IMR-90 (cell line): Measurements from ENCODE around the gene GLYATL1. TPM values are rescaled to one million over a fixed set of nuclear protein-coding genes. Genes with fewer than 3 reads are reported as not detected.

Experiments used
- ATAC-seq: fragments of 200-7000 bp; cut with Tn5 transposase; 2 replicates; pipeline ENCODE4 v1.9.1; 2020; ENCODE audit warnings: low read depth, mild to moderate bottlenecking, moderate library complexity
- BruUV-seq: library from RNA; stranded (reverse); fragments of 400-500 nt; replicated peaks from 2 replicates; lab custom pipeline; 2021; lab: Mats Ljungman, UMichigan
- CTCF ChIA-PET: fragments of 300-600 bp; formaldehyde crosslinking; extraction: SDS; loops from one replicate; lab custom pipeline; 2021; ENCODE audit warnings: antibody characterized with exemption; lab: Yijun Ruan, JAX
- POLR2A ChIA-PET: fragments of 300-600 bp; sonication (Branson Sonifier 250); formaldehyde crosslinking; loops from one replicate; lab custom pipeline; 2022; ENCODE audit warnings: antibody characterized with exemption; ENCODE audit not compliant: unreplicated experiment; lab: Charles Lee
- DNase-seq: peaks from one replicate; pipeline ENCODE4 v3.0.0; 2013
- H2AFZ ChIP-seq: replicated peaks from 2 replicates; pipeline ENCODE3; 2013; ENCODE audit warnings: low read length, mild to moderate bottlenecking; ENCODE audit not compliant: poor library complexity
- H2AK5ac ChIP-seq: 2 replicates; pipeline ENCODE4 v1.6.1; 2013; ENCODE audit warnings: low read depth, low read length, inconsistent platforms
- H2AK9ac ChIP-seq: replicated peaks from 2 replicates; pipeline ENCODE3; 2013; ENCODE audit warnings: mild to moderate bottlenecking, low read depth, low read length, moderate library complexity; ENCODE audit not compliant: poor library complexity
- H2BK120ac ChIP-seq: 2 replicates; pipeline ENCODE4 v1.6.1; 2013; ENCODE audit warnings: low read depth, low read length, inconsistent platforms
- H2BK15ac ChIP-seq: 3 replicates; pipeline ENCODE4 v1.6.1; 2013; ENCODE audit warnings: low read depth, low read length, inconsistent platforms
- H2BK20ac ChIP-seq: 2 replicates; pipeline ENCODE4 v1.6.1; 2013; ENCODE audit warnings: low read depth, mild to moderate bottlenecking, inconsistent platforms, low read length, moderate library complexity
- H2BK5ac ChIP-seq: 2 replicates; pipeline ENCODE4 v1.6.1; 2013; ENCODE audit warnings: mild to moderate bottlenecking, low read depth, low read length, inconsistent platforms; ENCODE audit not compliant: poor library complexity, severe bottlenecking
- H3K14ac ChIP-seq: replicated peaks from 2 replicates; pipeline ENCODE4 v1.6.1; 2013; ENCODE audit warnings: low read depth, low read length, inconsistent platforms
- H3K18ac ChIP-seq: 2 replicates; pipeline ENCODE4 v1.6.1; 2013; ENCODE audit warnings: low read depth, low read length, control low read depth
- H3K23ac ChIP-seq: 2 replicates; pipeline ENCODE4 v1.6.1; 2013; ENCODE audit warnings: low read depth, low read length, inconsistent platforms
- H3K27ac ChIP-seq: 2 replicates; pipeline ENCODE4 v1.5.1; 2013; ENCODE audit warnings: mild to moderate bottlenecking, control low read depth, low read length; ENCODE audit not compliant: insufficient read depth
- H3K27me3 ChIP-seq: 2 replicates; pipeline ENCODE4 v1.6.1; 2013; ENCODE audit warnings: low read length; ENCODE audit not compliant: control insufficient read depth, insufficient read depth
- H3K36me3 ChIP-seq: 2 replicates; pipeline ENCODE4 v1.6.1; 2013; ENCODE audit warnings: low read length, mixed read lengths; ENCODE audit not compliant: control insufficient read depth, insufficient read depth
- H3K4ac ChIP-seq: 2 replicates; pipeline ENCODE4 v1.6.1; 2013; ENCODE audit warnings: low read depth, low read length, inconsistent platforms
- H3K4me1 ChIP-seq: 2 replicates; pipeline ENCODE4 v1.6.1; 2013; ENCODE audit warnings: low read length, mixed read lengths; ENCODE audit not compliant: control insufficient read depth, insufficient read depth
- H3K4me2 ChIP-seq: 2 replicates; pipeline ENCODE4 v1.6.1; 2013; ENCODE audit warnings: low read depth, mild to moderate bottlenecking, control low read depth, low read length, moderate library complexity
- H3K4me3 ChIP-seq: 2 replicates; pipeline ENCODE4 v1.5.1; 2013; ENCODE audit warnings: low read depth, mild to moderate bottlenecking, control low read depth, low read length, moderate library complexity; ENCODE audit not compliant: insufficient read depth
- H3K56ac ChIP-seq: 2 replicates; pipeline ENCODE4 v1.6.1; 2013; ENCODE audit warnings: low read length, inconsistent platforms; ENCODE audit not compliant: insufficient read depth; ENCODE audit errors: extremely low read depth
- H3K79me1 ChIP-seq, 2 experiments: 2 replicates each; pipeline ENCODE4 v1.6.1; 2013; ENCODE audit warnings: low read length in 2 of 2, inconsistent platforms in 1 of 2, low read depth in 1 of 2
- H3K9ac ChIP-seq: 2 replicates; pipeline ENCODE4 v1.6.1; 2013; ENCODE audit warnings: low read depth, low read length, control low read depth
- H3K9me1 ChIP-seq: 2 replicates; pipeline ENCODE4 v1.6.1; 2013; ENCODE audit warnings: low read length, inconsistent platforms; ENCODE audit not compliant: insufficient read depth
- H3K9me3 ChIP-seq: 2 replicates; pipeline ENCODE4 v1.6.1; 2013; ENCODE audit warnings: low read length; ENCODE audit not compliant: control insufficient read depth, insufficient read depth
- H4K20me1 ChIP-seq: 2 replicates; pipeline ENCODE4 v1.6.1; 2013; ENCODE audit warnings: low read length, inconsistent platforms; ENCODE audit not compliant: insufficient read depth
- H4K5ac ChIP-seq: 2 replicates; pipeline ENCODE4 v1.6.1; 2013; ENCODE audit warnings: mild to moderate bottlenecking, low read depth, low read length, control low read depth
- H4K8ac ChIP-seq, 2 experiments: 2 replicates each; pipeline ENCODE4 v1.6.1; 2013; ENCODE audit warnings: low read depth in 2 of 2, low read length in 2 of 2, control low read depth in 1 of 2, inconsistent platforms in 1 of 2
- H4K91ac ChIP-seq: 2 replicates; pipeline ENCODE4 v1.6.1; 2013; ENCODE audit warnings: low read depth, low read length, inconsistent platforms; ENCODE audit not compliant: insufficient read depth
- BHLHE40 ChIP-seq: fragments of 150-350 bp; IDR thresholded peaks from 2 replicates; pipeline ENCODE4 v1.6.1; 2016; ENCODE audit warnings: mild to moderate bottlenecking, low read depth, low read length
- CEBPB ChIP-seq: IDR thresholded peaks from 2 replicates; pipeline ENCODE4 v1.6.1; 2012; ENCODE audit warnings: low read depth, low read length, improper control_type of control experiment
- CHD1 ChIP-seq: IDR thresholded peaks from 2 replicates; pipeline ENCODE4 v1.6.1; 2012; ENCODE audit warnings: low read depth, low read length, improper control_type of control experiment
- FOS ChIP-seq: fragments of 150-350 bp; IDR thresholded peaks from 2 replicates; pipeline ENCODE4 v1.6.1; 2016; ENCODE audit warnings: low read depth, low read length
- MAFK ChIP-seq: IDR thresholded peaks from 2 replicates; pipeline ENCODE4 v1.6.1; 2012; ENCODE audit warnings: low read depth, low read length, improper control_type of control experiment
- MAZ ChIP-seq: IDR thresholded peaks from 2 replicates; pipeline ENCODE4 v1.6.1; 2012; ENCODE audit warnings: low read depth, mild to moderate bottlenecking, low read length, improper control_type of control experiment, moderate library complexity, borderline replicate concordance
- MXI1 ChIP-seq: IDR thresholded peaks from 2 replicates; pipeline ENCODE4 v1.6.1; 2012; ENCODE audit warnings: low read depth, mild to moderate bottlenecking, low read length, moderate library complexity, borderline replicate concordance
- NFE2L2 ChIP-seq: fragments of 150-350 bp; IDR thresholded peaks from 2 replicates; pipeline ENCODE4 v1.6.1; 2016; ENCODE audit warnings: low read depth, mild to moderate bottlenecking, low read length
- POLR2A ChIP-seq: IDR thresholded peaks from 2 replicates; pipeline ENCODE4 v1.6.1; 2012; ENCODE audit warnings: mild to moderate bottlenecking, low read depth, low read length
- RAD21 ChIP-seq: IDR thresholded peaks from 2 replicates; pipeline ENCODE4 v1.6.1; 2012; ENCODE audit warnings: low read length, improper control_type of control experiment
- RCOR1 ChIP-seq: IDR thresholded peaks from 2 replicates; pipeline ENCODE4 v1.6.1; 2012; ENCODE audit warnings: mild to moderate bottlenecking, low read length, improper control_type of control experiment; ENCODE audit not compliant: insufficient replicate concordance
- RFX5 ChIP-seq: IDR thresholded peaks from 2 replicates; pipeline ENCODE4 v1.8.0; 2012; ENCODE audit warnings: low read depth, mild to moderate bottlenecking, low read length, moderate library complexity
- SMC3 ChIP-seq: fragments of 150-350 bp; IDR thresholded peaks from 2 replicates; pipeline ENCODE4 v1.6.1; 2016; ENCODE audit warnings: low read depth, mild to moderate bottlenecking, antibody characterized with exemption, low read length, moderate library complexity
- dilution Hi-C: fragments of 300-500 bp; cut with HindIII; formaldehyde crosslinking; loops from one replicate; pipeline ENCODE4 v1.14.3; 2018; ENCODE audit warnings: low sequenced_read_pairs; ENCODE audit not compliant: unreplicated experiment
- in situ Hi-C: fragments of 300-500 bp; cut with MboI; formaldehyde crosslinking; loops from 3 replicates; pipeline ENCODE4 v1.14.3; 2019; ENCODE audit warnings: low sequenced_read_pairs, inconsistent platforms, mixed read lengths
- intact Hi-C: fragments of 100-400 bp; cut with micrococcal nuclease; formaldehyde crosslinking; loops from 2 replicates; pipeline ENCODE4 v1.10.0; 2022
- polyA plus RNA-seq, 3 experiments: library from polyadenylated mRNA; depleted of rRNA; stranded (reverse); fragments of >200 nt; gene quantifications; 2 replicates each; pipeline ENCODE4 v1.2.3, GENCODE V29; 2012; ENCODE audit warnings: low replicate concordance in 1 of 3
- total RNA-seq: library from RNA; depleted of rRNA; stranded (reverse); fragments of >200 nt; gene quantifications from 2 replicates; pipeline ENCODE4 v1.2.3, GENCODE V29; 2012
- TF ChIP-seq, protein P1 (sequence below): conservative IDR thresholded peaks from 2 replicates; pipeline ENCODE4 v1.5.1; 2012; ENCODE audit warnings: mild to moderate bottlenecking, low read depth, low read length, improper control_type of control experiment
- TF ChIP-seq, protein P2 (sequence below): fragments of 150-350 bp; IDR thresholded peaks from 2 replicates; pipeline ENCODE4 v1.6.1; 2016; ENCODE audit warnings: low read depth, mild to moderate bottlenecking, low read length, moderate library complexity, borderline replicate concordance
- TF ChIP-seq, protein P3 (sequence below): fragments of 150-350 bp; IDR thresholded peaks from 2 replicates; pipeline ENCODE4 v1.6.1; 2017; ENCODE audit warnings: mild to moderate bottlenecking, antibody characterized with exemption, low read length, low read depth

The GLYATL1 gene
- total and polyA plus RNA-seq, 2 of the 4 experiments (the other 2 are of a cell fraction), result 0.54 to 0.58 TPM

DNA sequence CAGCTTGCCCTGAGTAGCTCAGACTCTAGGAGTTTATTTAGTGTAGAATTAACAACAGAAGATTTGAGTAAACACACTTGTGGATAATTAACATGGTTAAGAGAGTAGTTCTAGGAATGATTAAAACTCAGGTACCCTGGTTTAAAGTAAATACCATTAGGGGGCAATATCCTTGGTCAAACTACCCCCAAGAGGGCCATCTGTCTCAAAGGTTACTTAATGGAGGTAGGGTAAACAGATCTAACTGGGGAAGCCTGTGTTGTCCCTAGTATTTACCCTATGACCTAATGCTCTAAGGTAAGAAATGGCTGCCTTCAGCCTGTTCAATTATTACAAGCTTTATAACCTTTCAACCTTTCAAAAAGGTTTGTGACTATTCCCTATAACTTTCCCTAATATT, 10.6 kb upstream of the GLYATL1 start:
- no TSS peak for BruUV-seq
- no peak overlapping the region for H2BK20ac ChIP-seq
- no peak overlapping the region for H2AFZ ChIP-seq
- intact Hi-C loops, result no loop called here
- no peak overlapping the region for H2BK120ac ChIP-seq
- no peak overlapping the region for H3K27ac ChIP-seq
- H3K79me1 ChIP-seq, result no peaks in the 10 kb centered on the region
- TF ChIP-seq MXI1 (no peak), FOS (no peak), RFX5 (no peak), BHLHE40 (no peak), RAD21 (no peak), CEBPB (no peak), NFE2L2 (no peak), RCOR1 (no peak), POLR2A (no peak), SMC3 (no peak), MAFK (no peak), MAZ (no peak), CHD1 (no peak)
- TF ChIP-seq, protein P1, sequence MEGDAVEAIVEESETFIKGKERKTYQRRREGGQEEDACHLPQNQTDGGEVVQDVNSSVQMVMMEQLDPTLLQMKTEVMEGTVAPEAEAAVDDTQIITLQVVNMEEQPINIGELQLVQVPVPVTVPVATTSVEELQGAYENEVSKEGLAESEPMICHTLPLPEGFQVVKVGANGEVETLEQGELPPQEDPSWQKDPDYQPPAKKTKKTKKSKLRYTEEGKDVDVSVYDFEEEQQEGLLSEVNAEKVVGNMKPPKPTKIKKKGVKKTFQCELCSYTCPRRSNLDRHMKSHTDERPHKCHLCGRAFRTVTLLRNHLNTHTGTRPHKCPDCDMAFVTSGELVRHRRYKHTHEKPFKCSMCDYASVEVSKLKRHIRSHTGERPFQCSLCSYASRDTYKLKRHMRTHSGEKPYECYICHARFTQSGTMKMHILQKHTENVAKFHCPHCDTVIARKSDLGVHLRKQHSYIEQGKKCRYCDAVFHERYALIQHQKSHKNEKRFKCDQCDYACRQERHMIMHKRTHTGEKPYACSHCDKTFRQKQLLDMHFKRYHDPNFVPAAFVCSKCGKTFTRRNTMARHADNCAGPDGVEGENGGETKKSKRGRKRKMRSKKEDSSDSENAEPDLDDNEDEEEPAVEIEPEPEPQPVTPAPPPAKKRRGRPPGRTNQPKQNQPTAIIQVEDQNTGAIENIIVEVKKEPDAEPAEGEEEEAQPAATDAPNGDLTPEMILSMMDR, result no peak
- TF ChIP-seq, protein P2, sequence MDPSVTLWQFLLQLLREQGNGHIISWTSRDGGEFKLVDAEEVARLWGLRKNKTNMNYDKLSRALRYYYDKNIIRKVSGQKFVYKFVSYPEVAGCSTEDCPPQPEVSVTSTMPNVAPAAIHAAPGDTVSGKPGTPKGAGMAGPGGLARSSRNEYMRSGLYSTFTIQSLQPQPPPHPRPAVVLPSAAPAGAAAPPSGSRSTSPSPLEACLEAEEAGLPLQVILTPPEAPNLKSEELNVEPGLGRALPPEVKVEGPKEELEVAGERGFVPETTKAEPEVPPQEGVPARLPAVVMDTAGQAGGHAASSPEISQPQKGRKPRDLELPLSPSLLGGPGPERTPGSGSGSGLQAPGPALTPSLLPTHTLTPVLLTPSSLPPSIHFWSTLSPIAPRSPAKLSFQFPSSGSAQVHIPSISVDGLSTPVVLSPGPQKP, result no peak
- TF ChIP-seq, protein P3, sequence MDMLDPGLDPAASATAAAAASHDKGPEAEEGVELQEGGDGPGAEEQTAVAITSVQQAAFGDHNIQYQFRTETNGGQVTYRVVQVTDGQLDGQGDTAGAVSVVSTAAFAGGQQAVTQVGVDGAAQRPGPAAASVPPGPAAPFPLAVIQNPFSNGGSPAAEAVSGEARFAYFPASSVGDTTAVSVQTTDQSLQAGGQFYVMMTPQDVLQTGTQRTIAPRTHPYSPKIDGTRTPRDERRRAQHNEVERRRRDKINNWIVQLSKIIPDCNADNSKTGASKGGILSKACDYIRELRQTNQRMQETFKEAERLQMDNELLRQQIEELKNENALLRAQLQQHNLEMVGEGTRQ, result no peak
- CTCF ChIA-PET, result interaction anchor here (1.6 kb wide), 1 partner anchor 79 kb away, joined by 3 read pairs; no protein-coding TSS in a partner anchor
- no peak overlapping the region for H4K91ac ChIP-seq
- no peak overlapping the region for H3K56ac ChIP-seq
- H2AK9ac ChIP-seq, result no peak overlapping the region
- in situ Hi-C loops, result no loop called here
- no peak overlapping the region for H4K5ac ChIP-seq
- no peak overlapping the region for H3K18ac ChIP-seq
- no peaks in the 10 kb centered on the region for H3K27me3 ChIP-seq
- H3K36me3 ChIP-seq, result no peaks in the 10 kb centered on the region
- no peaks in the 10 kb centered on the region for H4K20me1 ChIP-seq
- no peaks in the 10 kb centered on the region; the same call in 1 of the 2 replicates for H3K9me1 ChIP-seq
- no peak overlapping the region for H2AK5ac ChIP-seq
- no peak overlapping the region for H4K8ac ChIP-seq
- ATAC-seq (no peak), DNase-seq (no peak)
- dilution Hi-C loops, result no loop called here
- H3K4me1 ChIP-seq, result peaks cover 3% of the 10 kb centered on the region; the same call in 1 of the 2 replicates
- no peak overlapping the region for H2BK5ac ChIP-seq
- H3K23ac ChIP-seq, result no peak overlapping the region
- POLR2A ChIA-PET, result no interaction called here
- no peak overlapping the region for H3K4me3 ChIP-seq
- H3K9ac ChIP-seq, result no peak overlapping the region
- H2BK15ac ChIP-seq, result no peak overlapping the region
- H3K9me3 ChIP-seq, result no peaks in the 10 kb centered on the region
- no peak overlapping the region for H3K14ac ChIP-seq
- H3K4me2 ChIP-seq, result no peak overlapping the region
- H3K4ac ChIP-seq, result no peak overlapping the region
